ENCODE results near the gene BATF3. TPM values are rescaled to one million over a fixed set of nuclear protein-coding genes. Genes with fewer than 3 reads are reported as not detected.

Gene BATF3
- total RNA-seq, 6 donors from 2014 or later = 2.6 to 14.1 (median 9.4) TPM

- 70 to 81% methylated on average over 13 of the region's 13 CpGs for WGBS, 2 donors
- no peak for DNase-seq
- Histone ChIP-seq H3K27ac (no peak overlapping the region), H3K9me3 (no peaks in the 10 kb centered on the region), H3K4me1 (peaks cover 21 to 34% (median 33%) of the 10 kb centered on the region in 4 donors), H3K4me3 (no peak overlapping the region), H3K36me3 (no peaks in the 10 kb centered on the region), H3K27me3 (no peaks in the 10 kb centered on the region)
- no peak for ATAC-seq (ENCODE audit: low FRiP score in 2 of 2)
- TF ChIP-seq POLR2A (IDR thresholded peaks at IDR 0.05) (no peak), POLR2AphosphoS5 (IDR thresholded peaks at IDR 0.05) (no peak), EP300 (IDR thresholded peaks at IDR 0.05) (no peak), CTCF (IDR thresholded peaks at IDR 0.05) (no peak)
These were observed 2.8 kb downstream of the BATF3 start for GRCh38 chr1:212696721-212697331.

- DNase-seq = no peak
These were observed 6.6 kb downstream of the BATF3 start for GRCh38 chr1:212692774-212693644.

GRCh38 chr1:212691561-212692071 is 8.0 kb downstream of the BATF3 start:
- WGBS, 2 donors = 78 to 86% methylated on average over 7 to 9 of the region's 9 CpGs
- no peaks in the 10 kb centered on the region for H3K27me3 ChIP-seq
- ATAC-seq (ENCODE audit: low FRiP score in 2 of 2) = no peak

More at GRCh38 chr1:212692774-212693644, 6.6 kb downstream of the BATF3 start:
- H3K36me3 ChIP-seq = no peaks in the 10 kb centered on the region
- H3K27ac ChIP-seq = no peak overlapping the region
- H3K4me3 ChIP-seq = no peak overlapping the region
- 91 to 100% methylated on average over 8 to 9 of the region's 9 CpGs for WGBS, 2 donors
- H3K27me3 ChIP-seq = no peaks in the 10 kb centered on the region
- H3K9me3 ChIP-seq = no peaks in the 10 kb centered on the region
- no peak for ATAC-seq (ENCODE audit: low FRiP score in 2 of 2)
- TF ChIP-seq CTCF (IDR thresholded peaks at IDR 0.05) (no peak), POLR2A (IDR thresholded peaks at IDR 0.05) (no peak), EP300 (IDR thresholded peaks at IDR 0.05) (no peak), POLR2AphosphoS5 (IDR thresholded peaks at IDR 0.05) (no peak)
- H3K4me1 ChIP-seq = peaks cover 0 to under 1% (median under 1%) of the 10 kb centered on the region in 4 donors

GRCh38 chr1:212690816-212691403 is 8.7 kb downstream of the BATF3 start:
- 90 to 94% methylated on average over 4 of the region's 4 CpGs for WGBS, 2 donors
- Histone ChIP-seq H3K27me3 (no peaks in the 10 kb centered on the region), H3K36me3 (peaks cover 0 to 4% (median 0%) of the 10 kb centered on the region in 4 donors), H3K9me3 (no peaks in the 10 kb centered on the region), H3K4me1 (no peaks in the 10 kb centered on the region), H3K27ac (no peak overlapping the region), H3K4me3 (no peak overlapping the region)
- ATAC-seq (ENCODE audit: low FRiP score in 2 of 2) (no peak), DNase-seq (no peak)
- no peak for TF ChIP-seq CTCF (IDR thresholded peaks at IDR 0.05)
- no peak for TF ChIP-seq EP300 (IDR thresholded peaks at IDR 0.05)
- no peak for TF ChIP-seq POLR2AphosphoS5 (IDR thresholded peaks at IDR 0.05)
- TF ChIP-seq POLR2A (IDR thresholded peaks at IDR 0.05) = no peak

More at GRCh38 chr1:212691561-212692071, 8.0 kb downstream of the BATF3 start:
- Histone ChIP-seq H3K4me1 (no peaks in the 10 kb centered on the region), H3K4me3 (no peak overlapping the region), H3K27ac (no peak overlapping the region), H3K9me3 (no peaks in the 10 kb centered on the region), H3K36me3 (peaks cover 0 to under 1% (median 0%) of the 10 kb centered on the region in 4 donors)
- no peak for DNase-seq
- no peak for TF ChIP-seq POLR2A (IDR thresholded peaks at IDR 0.05)
- no peak for TF ChIP-seq EP300 (IDR thresholded peaks at IDR 0.05)
- TF ChIP-seq POLR2AphosphoS5 (IDR thresholded peaks at IDR 0.05) = no peak
- no peak for TF ChIP-seq CTCF (IDR thresholded peaks at IDR 0.05)
